Measurements from ENCODE around the gene KCNJ11. TPM values are rescaled to one million over a fixed set of nuclear protein-coding genes. Genes with fewer than 3 reads are reported as not detected.

KCNJ11 gene
- total RNA-seq, 1 donor, result not detected

DNA sequence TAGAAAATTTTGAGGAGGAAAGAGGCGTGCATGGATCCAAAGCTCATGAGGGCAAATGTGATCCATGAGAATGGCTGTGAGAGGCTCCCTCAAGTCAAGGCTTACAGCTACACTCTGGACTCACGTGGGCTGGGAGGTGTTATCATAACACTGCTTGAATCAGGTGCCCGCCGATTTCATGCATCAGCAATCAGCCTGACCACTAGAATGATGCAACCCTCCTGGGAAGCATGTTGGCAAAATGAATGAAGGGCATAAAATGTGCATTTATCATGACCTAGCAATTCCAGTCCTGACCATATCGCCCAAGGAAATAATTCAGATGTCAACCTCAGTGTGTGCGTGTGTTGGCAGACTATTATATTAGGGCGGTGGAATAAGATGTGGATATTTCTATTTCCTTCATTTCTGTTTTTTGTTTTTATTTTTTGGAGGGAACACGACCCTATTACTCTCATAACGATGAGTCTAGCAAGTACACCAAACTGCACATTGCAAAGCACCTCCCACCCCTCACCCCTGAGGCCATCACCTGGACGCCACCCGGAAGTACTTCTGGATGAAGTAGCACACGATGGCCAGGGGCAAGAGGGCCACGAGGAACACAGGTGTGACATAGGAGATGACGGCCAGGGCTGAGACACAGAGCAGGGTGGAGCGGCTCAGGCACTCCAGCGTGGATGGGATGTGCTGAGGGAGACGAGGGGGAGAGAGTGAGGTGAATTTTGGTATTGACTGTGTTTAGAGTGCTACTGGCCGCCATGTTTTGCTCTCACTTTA lies 15.7 kb upstream of the KCNJ11 start:
- no peak overlapping the region for H3K4me3 ChIP-seq (ENCODE audit: low read depth, low read length)
- no peak for DNase-seq (ENCODE audit: low read depth)
- TF ChIP-seq, protein P1, sequence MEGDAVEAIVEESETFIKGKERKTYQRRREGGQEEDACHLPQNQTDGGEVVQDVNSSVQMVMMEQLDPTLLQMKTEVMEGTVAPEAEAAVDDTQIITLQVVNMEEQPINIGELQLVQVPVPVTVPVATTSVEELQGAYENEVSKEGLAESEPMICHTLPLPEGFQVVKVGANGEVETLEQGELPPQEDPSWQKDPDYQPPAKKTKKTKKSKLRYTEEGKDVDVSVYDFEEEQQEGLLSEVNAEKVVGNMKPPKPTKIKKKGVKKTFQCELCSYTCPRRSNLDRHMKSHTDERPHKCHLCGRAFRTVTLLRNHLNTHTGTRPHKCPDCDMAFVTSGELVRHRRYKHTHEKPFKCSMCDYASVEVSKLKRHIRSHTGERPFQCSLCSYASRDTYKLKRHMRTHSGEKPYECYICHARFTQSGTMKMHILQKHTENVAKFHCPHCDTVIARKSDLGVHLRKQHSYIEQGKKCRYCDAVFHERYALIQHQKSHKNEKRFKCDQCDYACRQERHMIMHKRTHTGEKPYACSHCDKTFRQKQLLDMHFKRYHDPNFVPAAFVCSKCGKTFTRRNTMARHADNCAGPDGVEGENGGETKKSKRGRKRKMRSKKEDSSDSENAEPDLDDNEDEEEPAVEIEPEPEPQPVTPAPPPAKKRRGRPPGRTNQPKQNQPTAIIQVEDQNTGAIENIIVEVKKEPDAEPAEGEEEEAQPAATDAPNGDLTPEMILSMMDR (IDR thresholded peaks at IDR 0.05; ENCODE audit: insufficient read depth, low read depth, low read length), result no peak

DNA sequence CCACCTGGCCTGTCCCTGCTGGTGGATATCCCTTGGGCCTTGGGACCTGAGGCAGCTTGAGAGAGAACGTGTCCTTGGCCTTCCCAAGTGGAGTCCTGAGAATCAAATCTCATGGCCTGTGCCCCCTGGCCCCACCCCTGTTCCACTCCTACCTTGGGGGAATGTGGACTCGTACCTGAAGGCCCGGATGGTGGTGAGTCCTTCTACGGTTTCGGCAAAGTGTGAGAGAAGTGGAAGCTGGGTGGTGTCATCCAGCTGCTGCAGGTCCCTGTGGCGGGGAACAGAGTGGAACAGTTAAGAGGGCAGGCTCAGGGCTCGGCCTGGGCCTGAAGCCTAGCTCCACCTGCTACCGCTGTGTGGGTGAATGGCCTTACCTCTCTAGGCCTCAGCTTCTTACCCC lies 14.0 kb upstream of the KCNJ11 start:
- DNase-seq (ENCODE audit: low read depth), result no peak
- no peak overlapping the region for H3K4me3 ChIP-seq (ENCODE audit: low read depth, low read length)

GRCh38 chr11:17401841-17402240 lies 13.4 kb upstream of the KCNJ11 start:
- H3K4me3 ChIP-seq (ENCODE audit: low read depth, low read length), result no peak overlapping the region
- TF ChIP-seq, protein P1 (IDR thresholded peaks at IDR 0.05; ENCODE audit: insufficient read depth, low read depth, low read length), result no peak
- DNase-seq (ENCODE audit: low read depth), result no peak

More for the DNA sequence above, 14.0 kb upstream of the KCNJ11 start:
- TF ChIP-seq, protein P1 (IDR thresholded peaks at IDR 0.05; ENCODE audit: insufficient read depth, low read depth, low read length), result no peak

DNA sequence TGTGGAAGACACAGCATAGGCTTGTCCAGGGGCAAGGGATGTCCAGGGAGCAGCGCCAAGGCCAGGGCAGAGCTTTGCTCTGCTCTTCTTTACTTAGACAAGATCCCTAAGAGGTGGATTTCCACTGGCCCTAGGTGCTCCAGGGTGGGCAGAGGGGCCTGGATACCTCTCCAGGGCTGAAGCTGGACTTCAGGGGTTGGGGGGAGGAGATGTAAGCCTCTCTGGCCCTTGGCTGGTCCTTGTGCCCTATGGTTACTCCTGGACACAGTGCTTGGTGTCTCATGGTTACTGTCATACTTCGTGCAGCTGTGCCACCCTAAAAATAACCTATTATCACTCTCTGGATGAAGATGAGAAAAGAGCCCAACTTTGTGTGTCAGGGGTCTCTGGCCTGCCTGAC lies 12.9 kb upstream of the KCNJ11 start:
- H3K4me3 ChIP-seq (ENCODE audit: low read depth, low read length), result no peak overlapping the region
- DNase-seq (ENCODE audit: low read depth), result no peak
- TF ChIP-seq, protein P1 (IDR thresholded peaks at IDR 0.05; ENCODE audit: insufficient read depth, low read depth, low read length), result no peak

- H3K4me3 ChIP-seq (ENCODE audit: low read depth, low read length), result no peak overlapping the region
- no peak for DNase-seq (ENCODE audit: low read depth)
- TF ChIP-seq, protein P1 (IDR thresholded peaks at IDR 0.05; ENCODE audit: insufficient read depth, low read depth, low read length), result no peak
Measured at GRCh38 chr11:17400048-17400775, 11.8 kb upstream of the KCNJ11 start.

DNA sequence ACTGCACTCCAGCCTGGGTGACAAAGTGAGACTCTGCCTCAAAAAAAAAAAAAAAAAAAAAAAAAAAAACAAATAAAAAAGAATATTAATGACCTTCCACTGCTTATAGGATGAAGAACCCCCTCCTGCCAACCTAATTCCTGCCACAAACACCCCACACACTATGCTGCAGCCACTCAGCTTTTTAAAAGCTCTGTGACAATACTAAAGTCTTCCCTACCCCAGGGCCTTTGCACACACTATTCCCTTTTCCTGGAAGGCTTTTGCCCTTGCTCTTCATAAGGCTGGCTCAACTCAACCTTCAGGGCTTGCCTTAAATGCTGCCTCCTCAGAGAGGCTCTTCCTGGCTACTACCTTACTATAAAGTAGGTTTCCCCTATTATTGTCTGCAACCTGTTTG lies 10.8 kb upstream of the KCNJ11 start:
- H3K4me3 ChIP-seq (ENCODE audit: low read depth, low read length), result no peak overlapping the region
- TF ChIP-seq, protein P1 (IDR thresholded peaks at IDR 0.05; ENCODE audit: insufficient read depth, low read depth, low read length), result no peak
- no peak for DNase-seq (ENCODE audit: low read depth)
